Sigmoid colon (tissue), 4 donors: Measurements from ENCODE around the gene DIAPH1.

ENCODE experiments used
- EP300 ChIP-seq, 4 donors: sonication (generic); formaldehyde crosslinking; IDR thresholded peaks; one replicate each; pipeline ENCODE4 v1.6.1; 2017; ENCODE audit warnings: antibody characterized with exemption in 4 of 4
- POLR2A ChIP-seq, 2 donors: fragments of 450-650 bp; IDR thresholded peaks; one replicate each; pipeline ENCODE4 v1.6.1; 2016; ENCODE audit warnings: antibody characterized with exemption in 2 of 2, mild to moderate bottlenecking in 2 of 2, moderate library complexity in 2 of 2
- TF ChIP-seq, protein P1 (sequence below), 4 experiments: fragments of 450-650 bp in 3 of 4; fragments of 200-600 bp in 1 of 4; IDR thresholded peaks; one replicate each; pipeline ENCODE4 v1.5.1; 2016 to 2019; ENCODE audit warnings: antibody characterized with exemption in 4 of 4, mild to moderate bottlenecking in 3 of 4, moderate library complexity in 2 of 4

DNA sequence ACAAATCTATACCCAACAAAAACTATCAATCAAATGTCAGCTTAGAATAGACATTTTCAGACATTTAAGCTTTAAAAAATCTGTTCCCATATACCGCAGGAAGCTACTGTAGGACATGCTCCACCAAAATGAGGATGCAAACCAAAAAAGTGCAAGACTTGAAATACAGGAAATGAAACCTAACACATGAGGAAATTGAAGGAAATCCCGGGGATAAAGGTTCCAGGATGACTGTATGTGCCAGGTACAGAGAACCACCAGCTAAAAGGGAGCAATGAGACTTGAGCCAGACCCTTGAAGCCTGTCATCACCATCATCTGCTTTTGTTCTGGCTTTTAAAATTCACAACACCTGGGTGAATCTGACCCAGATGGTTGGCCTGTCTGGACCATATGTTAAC, 21.4 kb downstream of the DIAPH1 start:
- TF ChIP-seq, protein P1, sequence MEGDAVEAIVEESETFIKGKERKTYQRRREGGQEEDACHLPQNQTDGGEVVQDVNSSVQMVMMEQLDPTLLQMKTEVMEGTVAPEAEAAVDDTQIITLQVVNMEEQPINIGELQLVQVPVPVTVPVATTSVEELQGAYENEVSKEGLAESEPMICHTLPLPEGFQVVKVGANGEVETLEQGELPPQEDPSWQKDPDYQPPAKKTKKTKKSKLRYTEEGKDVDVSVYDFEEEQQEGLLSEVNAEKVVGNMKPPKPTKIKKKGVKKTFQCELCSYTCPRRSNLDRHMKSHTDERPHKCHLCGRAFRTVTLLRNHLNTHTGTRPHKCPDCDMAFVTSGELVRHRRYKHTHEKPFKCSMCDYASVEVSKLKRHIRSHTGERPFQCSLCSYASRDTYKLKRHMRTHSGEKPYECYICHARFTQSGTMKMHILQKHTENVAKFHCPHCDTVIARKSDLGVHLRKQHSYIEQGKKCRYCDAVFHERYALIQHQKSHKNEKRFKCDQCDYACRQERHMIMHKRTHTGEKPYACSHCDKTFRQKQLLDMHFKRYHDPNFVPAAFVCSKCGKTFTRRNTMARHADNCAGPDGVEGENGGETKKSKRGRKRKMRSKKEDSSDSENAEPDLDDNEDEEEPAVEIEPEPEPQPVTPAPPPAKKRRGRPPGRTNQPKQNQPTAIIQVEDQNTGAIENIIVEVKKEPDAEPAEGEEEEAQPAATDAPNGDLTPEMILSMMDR (IDR thresholded peaks at IDR 0.05), result no peak
- no peak for TF ChIP-seq EP300 (IDR thresholded peaks at IDR 0.05)
- no peak for TF ChIP-seq POLR2A (IDR thresholded peaks at IDR 0.05)
